A549 (cell line): ENCODE measurements around the gene NELFA. TPM values are rescaled to one million over a fixed set of nuclear protein-coding genes. Genes with fewer than 3 reads are reported as not detected.

Experiments used
- ATAC-seq, 2 experiments: fragments of 200-7000 bp in 1 of 2; fragments of >200 bp in 1 of 2; cut with Nextera tagmentation in 1 of 2; cut with Tn5 transposase in 1 of 2; 3 replicates each; pipeline versions ENCODE4 v1.8.0 to v1.9.1; 2018 to 2020; ENCODE audit warnings: mild to moderate bottlenecking in 1 of 2, moderate library complexity in 1 of 2
- CTCF ChIA-PET: fragments of 300-600 bp; sonication (Branson Sonifier 250); formaldehyde crosslinking; extraction: SDS; loops from one replicate; lab custom pipeline; 2021; ENCODE audit warnings: antibody characterized with exemption, inconsistent platforms; lab: Yijun Ruan, JAX
- POLR2A ChIA-PET: fragments of 350-600 bp; formaldehyde crosslinking; extraction: SDS; loops from one replicate; lab custom pipeline; 2021; ENCODE audit warnings: antibody characterized with exemption, inconsistent platforms; lab: Yijun Ruan, JAX
- DNase-seq, 2 experiments: peaks; one replicate each; pipeline versions ENCODE4 v3.0.0 to v3.0.0-alpha.2; 2011 to 2016; ENCODE audit warnings: low read depth in 1 of 2, low spot score in 1 of 2
- FAIRE-seq: peaks from 2 replicates; lab custom pipeline; 2011; peaks lifted over from hg19 to GRCh38; lab: Jason Lieb, UNC
- H3K27ac ChIP-seq, 2 experiments: fragments of >200 bp; sonication (Bioruptor Twin); formaldehyde crosslinking; 3 replicates each; pipeline ENCODE4 v1.5.1; 2016 to 2017
- H3K4me1 ChIP-seq: fragments of >200 bp; sonication (Bioruptor Twin); formaldehyde crosslinking; 3 replicates; pipeline ENCODE4 v1.6.1; 2016
- H3K4me2 ChIP-seq: fragments of >200 bp; sonication (Bioruptor Twin); formaldehyde crosslinking; 3 replicates; pipeline ENCODE4 v1.6.1; 2016
- H3K4me3 ChIP-seq: fragments of >200 bp; sonication (Bioruptor Twin); formaldehyde crosslinking; 3 replicates; pipeline ENCODE4 v1.5.1; 2016
- H3K9me3 ChIP-seq: fragments of >200 bp; sonication (Bioruptor Twin); formaldehyde crosslinking; 3 replicates; pipeline ENCODE4 v1.6.1; 2016
- CEBPB ChIP-seq, 2 experiments: fragments of >200 bp in 1 of 2; sonication (Bioruptor Twin) in 1 of 2; formaldehyde crosslinking in 1 of 2; IDR thresholded peaks; 2 replicates each; pipeline ENCODE4 v1.6.1; 2012 to 2016
- CHD4 ChIP-seq: fragments of 200-600 bp; sonication (generic); IDR thresholded peaks from 2 replicates; pipeline ENCODE4 v1.6.1; 2016; ENCODE audit warnings: antibody characterized with exemption, mild to moderate bottlenecking, borderline replicate concordance
- EHF ChIP-seq: fragments of 250-450 bp; sonication (Bioruptor Pico); IDR thresholded peaks from 2 replicates; pipeline ENCODE4 v1.5.0; 2020; ENCODE audit warnings: mild to moderate bottlenecking
- EP300 ChIP-seq, 2 experiments: fragments of >200 bp; sonication (Bioruptor Twin); formaldehyde crosslinking; IDR thresholded peaks; 2 replicates in 1 of 2; 3 replicates in 1 of 2; pipeline ENCODE4 v1.6.1; 2016 to 2017
- ESRRA ChIP-seq: fragments of 150-350 bp; IDR thresholded peaks from 2 replicates; pipeline ENCODE4 v1.6.1; 2014; ENCODE audit warnings: mild to moderate bottlenecking, low read length, borderline replicate concordance
- HEYL ChIP-seq: fragments of 250-450 bp; sonication (Bioruptor Pico); IDR thresholded peaks from 2 replicates; pipeline ENCODE4 v1.8.0; 2021; ENCODE audit warnings: mild to moderate bottlenecking, moderate library complexity
- JUN ChIP-seq, 2 experiments: fragments of >200 bp; sonication (Bioruptor Twin); formaldehyde crosslinking; IDR thresholded peaks; 2 replicates in 1 of 2; 3 replicates in 1 of 2; pipeline ENCODE4 v1.6.1; 2016 to 2017
- KDM5A ChIP-seq: fragments of 200-600 bp; sonication (generic); IDR thresholded peaks from 2 replicates; pipeline ENCODE4 v1.6.1; 2016; ENCODE audit warnings: antibody characterized with exemption, mild to moderate bottlenecking
- MAFK ChIP-seq: fragments of 450-650 bp; IDR thresholded peaks from 2 replicates; pipeline ENCODE4 v1.6.1; 2014; ENCODE audit not compliant: partially characterized antibody
- NPAS2 ChIP-seq: fragments of 250-450 bp; sonication (Bioruptor Pico); IDR thresholded peaks from 2 replicates; pipeline ENCODE4 v1.8.0; 2022; ENCODE audit warnings: mild to moderate bottlenecking, moderate library complexity, borderline replicate concordance
- PHF8 ChIP-seq: fragments of 200-600 bp; sonication (generic); IDR thresholded peaks from 2 replicates; pipeline ENCODE4 v1.6.1; 2016; ENCODE audit warnings: low read depth, mild to moderate bottlenecking, antibody characterized with exemption, moderate library complexity, borderline replicate concordance
- RAD21 ChIP-seq, 2 experiments: fragments of >200 bp in 1 of 2; sonication (Bioruptor Twin) in 1 of 2; formaldehyde crosslinking in 1 of 2; IDR thresholded peaks in 1 of 2; conservative IDR thresholded peaks in 1 of 2; 2 replicates in 1 of 2; 3 replicates in 1 of 2; pipeline ENCODE4 v1.6.1; 2012 to 2018; ENCODE audit warnings: inconsistent platforms in 1 of 2
- RARB ChIP-seq: fragments of 250-450 bp; sonication (Bioruptor Pico); IDR thresholded peaks from 2 replicates; pipeline ENCODE4 v1.8.0; 2021; ENCODE audit warnings: mild to moderate bottlenecking, moderate library complexity
- SREBF2 ChIP-seq: fragments of 450-650 bp; IDR thresholded peaks from 2 replicates; pipeline ENCODE4 v1.6.1; 2014; ENCODE audit warnings: mild to moderate bottlenecking, moderate library complexity
- ZC3H11A ChIP-seq: fragments of 450-650 bp; IDR thresholded peaks from 2 replicates; pipeline ENCODE4 v1.6.1; 2014; ENCODE audit warnings: antibody characterized with exemption, mild to moderate bottlenecking
- WGBS: methylation state at CpG from one replicate; pipeline ENCODE4 v1.1.6; 2017; ENCODE audit errors: missing lambda C conversion rate; 5-methylcytosine and 5-hydroxymethylcytosine counted together
- polyA plus RNA-seq, 4 experiments: library from polyadenylated mRNA; depleted of rRNA in 3 of 4; stranded (reverse); fragments of >200 nt; fragmentation: RNase III in 1 of 4; extraction: RNeasy Plus Mini Kit Qiagen cat#74134 plus additional on column Dnase treatment in 1 of 4; gene quantifications; 2 replicates in 3 of 4; 3 replicates in 1 of 4; pipeline ENCODE4 v1.2.3, GENCODE V29; 2011 to 2017
- TF ChIP-seq, protein P1 (sequence below): fragments of >200 bp; sonication (Bioruptor Twin); formaldehyde crosslinking; IDR thresholded peaks from 2 replicates; pipeline ENCODE4 v1.6.1; 2016

The NELFA gene
- polyA plus RNA-seq, 2 of the 4 experiments (the other 2 are of a cell fraction), result 11.1 to 18.3 TPM

DNA sequence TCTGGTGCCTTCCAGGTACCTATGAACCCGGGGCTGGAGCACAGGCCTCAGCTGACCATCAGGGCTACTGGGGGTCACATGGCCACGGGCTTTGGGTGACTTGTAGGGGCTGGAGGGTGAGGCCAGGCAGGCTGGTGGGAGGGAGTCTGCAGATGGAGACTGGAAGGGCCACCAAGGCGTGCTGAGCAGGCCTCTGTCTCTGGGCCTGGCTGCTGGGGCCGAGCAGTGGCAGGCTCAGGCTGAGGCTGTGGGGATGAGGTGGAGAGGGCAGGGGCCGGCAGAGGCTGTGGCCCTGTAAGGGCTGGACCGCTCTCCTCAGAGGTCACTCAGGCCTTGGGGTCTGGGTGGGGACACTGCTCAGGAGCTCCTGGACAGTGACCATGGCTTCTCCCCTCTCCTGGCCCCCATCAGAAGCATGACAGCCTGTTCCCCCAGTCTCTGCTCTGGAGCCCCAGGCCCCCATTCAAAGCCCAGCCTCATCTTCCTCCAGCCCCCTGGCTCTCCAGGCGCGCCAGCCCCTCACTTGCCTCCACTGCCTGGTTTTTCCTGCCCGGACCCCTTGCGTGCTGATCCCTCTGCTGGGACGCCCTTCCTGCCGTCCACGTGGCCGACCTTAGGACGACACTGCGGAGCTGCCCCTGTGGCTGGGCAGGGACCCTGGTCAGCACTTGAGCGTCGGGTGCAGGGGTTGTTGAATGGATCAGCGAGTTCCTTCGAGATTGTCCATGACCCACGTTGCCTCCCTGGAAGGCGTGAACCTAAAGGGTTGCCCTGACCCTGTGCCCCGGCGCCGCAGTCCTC is 39.2 kb upstream of the NELFA start:
- FAIRE-seq (no peak), ATAC-seq (no peak; a peak in 1 of 6 replicates), DNase-seq (no peak)
- ChIA-PET CTCF (interaction anchor here (1.4 kb wide), 1 partner anchor 14 kb away, joined by 3 read pairs; no protein-coding TSS in a partner anchor), POLR2A (no interaction called here)
- Histone ChIP-seq H3K4me3 (no peak overlapping the region), H3K4me2 (no peak overlapping the region), H3K9me3 (peaks cover 4% of the 10 kb centered on the region; the same call in 1 of the 3 replicates), H3K27ac (no peak overlapping the region), H3K4me1 (no peaks in the 10 kb centered on the region; the same call in 2 of the 3 replicates)
- no peak for TF ChIP-seq NPAS2 (CRISPR knock-in tag)
- no peak for TF ChIP-seq HEYL (CRISPR knock-in tag)
- whole genome bisulfite sequencing, result 93% methylated on average over 22 of the region's 25 CpGs

DNA sequence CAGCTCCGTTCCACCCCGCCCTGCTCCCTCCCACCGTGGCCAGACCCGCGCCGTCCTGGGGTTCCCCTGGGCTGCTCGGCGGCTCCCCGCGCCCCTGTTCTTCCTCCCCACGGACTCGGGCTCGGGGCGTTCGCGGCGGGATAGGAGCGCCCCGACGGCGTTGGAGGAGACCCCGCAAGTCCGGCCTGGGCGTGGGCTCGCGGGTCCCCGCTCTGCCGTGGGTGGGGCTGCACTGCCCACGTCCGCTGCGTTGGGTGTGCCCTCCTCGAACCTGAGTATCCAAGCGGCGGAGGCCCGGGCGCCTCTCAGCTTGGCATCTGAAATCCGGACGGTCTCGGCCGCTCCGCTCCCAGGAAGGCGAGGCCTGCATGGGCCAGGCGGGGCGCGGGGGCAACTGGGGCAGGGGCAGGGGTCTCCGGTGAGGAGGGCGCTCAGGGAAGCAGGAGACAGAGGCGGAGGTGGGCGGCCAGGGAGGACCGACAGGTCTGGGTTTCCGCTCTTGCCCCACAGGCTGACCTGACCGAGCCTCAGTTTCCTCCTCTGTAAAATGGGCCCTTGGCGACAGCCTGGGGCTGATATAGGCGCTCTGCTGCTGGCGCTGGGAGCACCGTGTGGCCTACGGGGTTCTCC is 38.4 kb upstream of the NELFA start:
- ATAC-seq (no peak), FAIRE-seq (no peak)

DNA sequence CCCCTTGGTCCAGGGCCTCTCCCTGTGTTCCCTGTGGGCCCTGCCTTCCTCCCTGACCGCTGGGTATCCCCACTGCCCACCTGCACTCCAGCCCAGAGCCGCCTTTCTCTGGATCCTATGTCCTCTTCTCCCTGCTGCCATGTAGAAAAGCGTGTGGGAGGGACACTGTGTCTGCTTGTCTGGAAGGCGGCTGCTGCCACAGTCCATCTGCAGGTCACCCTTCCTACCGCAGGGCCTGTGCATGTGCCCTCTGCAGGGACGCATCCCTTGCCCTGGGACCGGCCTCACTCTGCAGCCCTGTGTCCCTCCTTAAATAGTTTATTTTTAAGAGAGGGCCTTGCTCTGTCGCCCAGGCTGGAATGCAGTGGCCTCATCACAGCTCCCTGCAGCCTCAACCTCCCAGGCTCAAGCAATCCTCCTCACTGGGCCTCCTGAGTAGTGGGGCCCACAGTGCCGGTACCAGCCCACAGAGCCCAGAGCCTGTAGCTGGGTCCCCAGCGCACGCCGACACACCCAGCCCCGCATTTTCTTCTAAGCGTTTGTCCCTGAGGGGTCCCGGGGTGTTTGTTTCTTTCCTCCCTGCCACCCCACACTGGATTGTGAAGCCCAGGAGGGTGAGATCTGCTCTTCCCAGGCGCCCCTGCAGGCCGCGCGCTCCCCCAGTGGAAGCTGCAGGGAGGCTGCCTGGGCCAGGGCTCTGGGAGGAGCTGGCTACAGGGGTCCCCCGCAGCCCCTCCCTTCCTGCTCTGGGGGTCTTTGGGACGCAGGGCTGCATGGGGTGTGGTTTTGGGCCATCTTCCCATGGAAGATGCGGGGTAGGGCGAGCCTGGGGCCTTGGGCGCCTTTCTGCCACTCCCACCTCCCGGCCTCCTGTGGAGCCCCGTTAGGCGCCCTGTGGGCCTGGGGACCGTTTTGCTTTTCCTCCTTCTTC is 37.5 kb upstream of the NELFA start:
- no peak overlapping the region for H3K4me2 ChIP-seq
- CTCF ChIA-PET, result interaction anchor here (0.7 kb wide), 1 partner anchor 124 kb away, joined by 3 read pairs; no protein-coding TSS in a partner anchor
- TF ChIP-seq CHD4 (no peak), HEYL (CRISPR knock-in tag) (no peak), RAD21 (conservative IDR thresholded peaks at IDR 0.05 in 1 of 2, IDR thresholded peaks at IDR 0.05 in 1 of 2) (no peak), CEBPB (IDR thresholded peaks at IDR 0.05) (no peak), RARB (no peak), KDM5A (no peak), EHF (CRISPR knock-in tag) (no peak), ZC3H11A (no peak), ESRRA (no peak), SREBF2 (no peak), MAFK (no peak), NPAS2 (CRISPR knock-in tag) (no peak), EP300 (IDR thresholded peaks at IDR 0.05) (no peak)
- TF ChIP-seq, protein P1, sequence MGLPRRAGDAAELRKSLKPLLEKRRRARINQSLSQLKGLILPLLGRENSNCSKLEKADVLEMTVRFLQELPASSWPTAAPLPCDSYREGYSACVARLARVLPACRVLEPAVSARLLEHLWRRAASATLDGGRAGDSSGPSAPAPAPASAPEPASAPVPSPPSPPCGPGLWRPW, result no peak
- ATAC-seq, result no peak
- H3K4me1 ChIP-seq, result no peaks in the 10 kb centered on the region; the same call in 2 of the 3 replicates
- 94% methylated on average over 13 of the region's 28 CpGs for WGBS
- POLR2A ChIA-PET, result no interaction called here
- no peak for FAIRE-seq
- H3K4me3 ChIP-seq, result no peak overlapping the region
- H3K9me3 ChIP-seq, result peaks cover 4% of the 10 kb centered on the region; the same call in 1 of the 3 replicates
- DNase-seq, result no peak
- H3K27ac ChIP-seq, result no peak overlapping the region

More for the DNA sequence above, 38.4 kb upstream of the NELFA start:
- H3K4me2 ChIP-seq, result no peak overlapping the region
- 85% methylated on average over 6 of the region's 57 CpGs for WGBS
- peaks cover 4% of the 10 kb centered on the region; the same call in 1 of the 3 replicates for H3K9me3 ChIP-seq
- no peak for DNase-seq
- ChIA-PET POLR2A (no interaction called here), CTCF (interaction anchor here (0.7 kb wide), 1 partner anchor 125 kb away, joined by 3 read pairs; no protein-coding TSS in a partner anchor)
- no peak overlapping the region for H3K27ac ChIP-seq
- H3K4me3 ChIP-seq, result no peak overlapping the region
- TF ChIP-seq PHF8 (no peak), CHD4 (no peak), SREBF2 (no peak), CEBPB (IDR thresholded peaks at IDR 0.05) (no peak), JUN (IDR thresholded peaks at IDR 0.05) (no peak)
- H3K4me1 ChIP-seq, result no peaks in the 10 kb centered on the region; the same call in 2 of the 3 replicates
